Measurements from ENCODE around the gene NELFB.

Gene NELFB

DNA sequence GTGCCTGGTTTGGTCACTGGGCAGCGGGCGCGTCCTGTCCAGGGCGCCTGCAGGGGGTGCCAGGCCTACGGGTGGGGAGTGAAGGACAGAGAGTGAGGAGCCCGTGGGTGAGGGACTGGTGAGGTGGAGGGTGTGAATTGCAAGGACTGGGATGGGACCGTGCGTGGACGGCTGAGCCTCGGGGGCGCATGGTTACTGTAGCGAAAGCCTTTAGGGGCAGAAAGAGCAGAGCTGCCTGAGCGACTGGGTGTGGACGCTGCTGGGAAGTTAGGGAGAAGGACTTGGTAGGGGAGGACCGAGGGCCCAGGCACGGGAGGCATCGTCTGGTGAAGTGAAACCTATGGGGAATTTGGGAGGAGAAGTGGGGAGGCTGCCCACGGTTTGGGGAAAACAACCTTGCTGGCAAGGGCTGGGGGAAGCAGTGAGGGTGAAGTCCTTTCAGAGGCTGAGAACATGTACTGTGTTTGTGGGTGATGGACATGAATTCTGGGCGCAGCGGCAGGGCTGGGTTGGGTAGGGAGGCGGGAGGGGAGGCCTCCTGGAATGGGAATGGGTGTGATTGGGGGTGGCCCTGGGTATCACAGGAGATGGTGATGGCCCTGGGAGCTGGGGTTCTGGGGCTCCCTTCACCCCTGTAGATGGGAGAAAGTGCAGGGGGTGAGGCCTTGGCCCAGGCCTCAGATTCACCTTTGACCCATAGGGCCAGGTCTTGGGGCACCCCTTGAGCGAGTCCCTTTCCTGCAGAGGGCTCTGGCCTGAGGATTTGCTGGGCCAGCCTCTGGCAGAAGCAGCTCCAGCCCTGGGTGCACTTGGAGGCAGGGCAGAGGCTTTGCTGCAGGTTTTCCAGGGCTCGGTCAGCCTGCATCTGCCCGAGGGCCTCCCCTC lies 20.7 kb downstream of the NELFB start:
- TF ChIP-seq, protein P1, sequence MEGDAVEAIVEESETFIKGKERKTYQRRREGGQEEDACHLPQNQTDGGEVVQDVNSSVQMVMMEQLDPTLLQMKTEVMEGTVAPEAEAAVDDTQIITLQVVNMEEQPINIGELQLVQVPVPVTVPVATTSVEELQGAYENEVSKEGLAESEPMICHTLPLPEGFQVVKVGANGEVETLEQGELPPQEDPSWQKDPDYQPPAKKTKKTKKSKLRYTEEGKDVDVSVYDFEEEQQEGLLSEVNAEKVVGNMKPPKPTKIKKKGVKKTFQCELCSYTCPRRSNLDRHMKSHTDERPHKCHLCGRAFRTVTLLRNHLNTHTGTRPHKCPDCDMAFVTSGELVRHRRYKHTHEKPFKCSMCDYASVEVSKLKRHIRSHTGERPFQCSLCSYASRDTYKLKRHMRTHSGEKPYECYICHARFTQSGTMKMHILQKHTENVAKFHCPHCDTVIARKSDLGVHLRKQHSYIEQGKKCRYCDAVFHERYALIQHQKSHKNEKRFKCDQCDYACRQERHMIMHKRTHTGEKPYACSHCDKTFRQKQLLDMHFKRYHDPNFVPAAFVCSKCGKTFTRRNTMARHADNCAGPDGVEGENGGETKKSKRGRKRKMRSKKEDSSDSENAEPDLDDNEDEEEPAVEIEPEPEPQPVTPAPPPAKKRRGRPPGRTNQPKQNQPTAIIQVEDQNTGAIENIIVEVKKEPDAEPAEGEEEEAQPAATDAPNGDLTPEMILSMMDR (conservative IDR thresholded peaks at IDR 0.05; ENCODE audit: low read length): no peak
- no peak overlapping the region for H3K4me3 ChIP-seq (ENCODE audit: low read length)
- DNase-seq (ENCODE audit: low read depth): no peak

DNA sequence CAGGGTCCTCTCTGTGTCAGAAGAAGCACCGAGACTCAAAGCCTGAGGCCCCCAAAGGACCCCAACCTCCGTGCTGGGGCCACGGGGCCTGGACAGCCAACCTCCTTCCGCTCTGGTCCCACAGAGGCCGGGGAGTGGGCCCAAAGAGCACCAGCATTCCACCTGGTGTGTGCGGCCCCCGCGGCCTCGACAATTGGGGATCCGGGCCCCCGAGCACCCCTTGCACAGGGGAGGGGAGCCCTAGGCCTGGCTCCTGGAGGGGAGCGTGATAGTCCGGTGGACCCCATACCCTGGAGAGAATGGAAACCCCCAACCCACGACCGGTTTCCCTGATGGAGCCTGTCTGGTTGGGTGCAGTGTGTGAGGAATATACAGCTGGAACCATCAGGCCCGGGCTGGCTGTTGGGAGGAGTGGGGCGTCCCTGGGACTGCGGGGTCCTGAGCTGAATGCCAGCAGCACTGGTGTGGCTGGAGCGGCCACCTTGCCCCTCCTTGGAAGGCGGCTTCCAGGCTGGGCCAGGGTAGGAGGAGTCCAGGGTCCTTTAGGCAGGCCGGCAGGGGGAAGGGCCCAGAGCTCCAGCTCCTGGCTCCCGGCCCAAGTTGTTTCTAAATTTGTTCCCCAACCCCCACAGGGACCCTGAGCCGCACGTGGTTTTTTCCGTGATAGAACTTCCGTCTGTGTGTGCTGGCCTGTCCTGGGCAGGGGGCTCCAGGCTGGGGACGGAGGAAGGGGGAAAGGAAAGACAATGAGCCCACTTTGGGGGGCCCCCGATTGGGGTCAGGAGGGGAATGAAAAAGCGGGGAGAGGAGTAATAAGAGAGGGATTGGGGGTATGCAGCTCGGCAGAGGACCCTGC lies 21.6 kb downstream of the NELFB start:
- peak; percentile 37 for DNase-seq (ENCODE audit: low read depth)
- peak overlapping the region; percentile 73 for H3K4me3 ChIP-seq (ENCODE audit: low read length)
- TF ChIP-seq, protein P1 (conservative IDR thresholded peaks at IDR 0.05; ENCODE audit: low read length): no peak

DNA sequence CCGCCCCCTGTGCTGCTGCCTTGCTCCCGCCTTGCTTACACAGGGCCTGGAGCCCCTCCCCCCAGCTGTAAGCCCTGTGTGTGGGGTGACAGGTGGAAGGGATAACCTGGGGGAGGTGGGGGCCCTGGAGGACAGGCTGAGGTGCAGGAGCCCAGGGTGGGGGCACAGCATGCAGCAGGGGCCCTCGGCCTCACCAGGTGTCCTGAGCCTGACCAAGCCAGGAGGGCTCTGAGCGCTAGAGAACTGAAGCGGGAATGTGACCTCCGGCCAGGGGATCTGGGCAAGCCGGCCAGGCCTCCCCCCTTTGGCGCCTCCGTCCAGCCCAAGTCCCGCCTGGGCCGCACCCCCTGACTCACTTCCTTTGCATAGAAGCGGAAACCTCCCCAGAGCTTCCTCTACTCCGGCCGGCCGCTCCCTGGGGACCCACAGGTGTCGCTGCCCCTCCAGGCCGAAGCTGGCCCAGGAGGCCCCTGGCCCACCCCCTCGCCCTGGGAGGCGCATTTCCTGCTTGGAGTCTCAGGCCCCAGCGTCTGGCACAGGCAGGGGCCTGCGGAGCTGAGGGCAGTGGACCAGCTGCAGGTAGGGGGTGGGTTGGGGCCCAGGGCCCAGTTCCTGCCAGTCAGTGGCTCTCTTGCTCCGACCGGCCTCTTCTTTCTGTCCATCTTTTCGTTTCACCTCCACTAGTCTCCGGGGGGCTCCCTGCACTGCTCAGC lies 22.4 kb downstream of the NELFB start, which contains the start of gene TOR4A:
Gene TOR4A, plus strand, starts transcription at position 398 of the 713 bp plus-strand sequence. CDS start 964 bp downstream, outside the sequence.
- H3K4me3 ChIP-seq (ENCODE audit: low read length): peak within 1 kb of the TSS; percentile 73
- TF ChIP-seq, protein P1 (conservative IDR thresholded peaks at IDR 0.05; ENCODE audit: low read length): no peak
- DNase-seq (ENCODE audit: low read depth): peak; percentile 73

DNA sequence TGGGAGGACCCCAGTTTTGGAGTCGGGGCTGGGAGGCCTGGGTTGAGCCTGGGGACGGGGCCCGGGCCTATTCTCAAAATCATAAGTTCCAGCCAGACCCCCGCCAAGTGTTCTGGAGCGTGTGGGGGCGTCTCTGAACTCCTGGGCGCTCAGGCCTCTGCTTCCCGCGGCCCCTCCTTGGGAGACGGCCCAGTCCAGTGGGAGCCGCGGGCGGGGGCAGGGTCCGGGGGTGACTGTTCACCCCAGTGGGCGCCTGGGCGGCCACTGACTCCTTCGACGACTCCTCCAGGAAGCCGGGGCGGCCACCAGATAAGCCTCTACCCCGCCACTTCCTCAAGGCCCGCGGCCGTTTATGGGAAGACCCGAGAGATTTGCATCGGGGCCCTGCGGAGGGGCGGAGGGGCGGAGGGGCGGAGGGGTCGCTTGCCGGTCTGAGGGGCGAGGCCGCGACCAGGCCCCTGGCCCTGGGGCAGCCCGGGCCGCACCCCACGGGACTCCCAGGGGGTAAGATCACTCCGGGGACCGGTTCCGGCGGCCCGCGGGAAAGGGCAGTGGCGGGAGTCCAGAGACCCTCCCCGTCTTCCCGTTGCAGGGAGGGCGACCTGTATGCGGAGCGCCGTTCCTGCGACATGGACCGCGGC lies 23.1 kb downstream of the NELFB start:
- DNase-seq (ENCODE audit: low read depth): no peak
- H3K4me3 ChIP-seq (ENCODE audit: low read length): peak overlapping the region; percentile 73
- TF ChIP-seq, protein P1 (conservative IDR thresholded peaks at IDR 0.05; ENCODE audit: low read length): no peak

DNA sequence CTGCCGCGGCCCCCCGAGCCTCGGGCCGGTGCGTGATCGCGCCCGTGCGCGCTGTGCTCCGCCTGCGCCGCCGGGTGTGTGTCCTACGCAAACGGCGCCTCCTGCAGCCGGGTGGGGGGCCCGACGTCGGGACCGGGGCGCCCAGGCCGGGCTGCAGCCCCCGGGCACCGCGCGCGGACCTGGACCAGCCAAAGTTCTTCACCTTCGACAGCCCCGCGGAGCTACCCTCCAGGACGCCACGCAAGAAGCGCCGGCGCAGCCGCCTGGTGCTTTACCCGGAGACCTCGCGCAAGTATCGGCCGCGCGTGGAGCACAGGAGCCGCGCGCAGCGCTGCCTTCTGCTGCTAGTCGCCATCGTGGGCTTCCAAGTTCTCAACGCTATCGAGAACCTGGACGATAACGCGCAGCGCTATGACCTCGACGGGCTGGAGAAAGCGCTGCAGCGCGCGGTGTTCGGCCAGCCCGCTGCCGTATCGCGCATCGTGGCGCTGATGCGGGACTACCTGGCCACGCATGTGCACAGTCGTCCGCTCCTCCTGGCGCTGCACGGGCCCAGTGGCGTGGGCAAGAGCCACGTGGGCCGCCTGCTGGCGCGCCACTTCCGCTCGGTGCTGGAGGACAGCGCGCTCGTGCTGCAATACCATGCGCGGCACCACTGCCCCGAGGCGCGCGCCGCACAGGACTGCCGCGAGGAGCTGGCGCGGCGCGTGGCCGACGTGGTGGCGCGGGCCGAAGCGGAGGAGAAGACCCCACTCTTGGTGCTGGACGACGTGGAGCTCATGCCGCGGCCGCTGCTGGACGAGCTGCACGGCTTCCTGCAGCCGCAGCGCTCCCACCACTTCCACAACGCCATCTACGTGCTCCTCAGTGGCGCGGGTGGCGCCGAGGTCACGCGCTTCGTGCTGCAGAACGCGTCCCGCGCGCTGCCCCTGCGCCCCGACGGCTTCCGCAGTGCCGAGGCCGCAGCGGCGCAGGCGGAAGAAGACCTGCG lies 23.9 kb downstream of the NELFB start:
- DNase-seq (ENCODE audit: low read depth): no peak
- H3K4me3 ChIP-seq (ENCODE audit: low read length): peak overlapping the region; percentile 73
- TF ChIP-seq, protein P1 (conservative IDR thresholded peaks at IDR 0.05; ENCODE audit: low read length): no peak
